Panc1 (cell line): ENCODE measurements around the gene CFAP210. TPM values are rescaled to one million over a fixed set of nuclear protein-coding genes. Genes with fewer than 3 reads are reported as not detected.

Experiments used
- ATAC-seq: fragments of 200-7000 bp; cut with Tn5 transposase; 2 replicates; pipeline ENCODE4 v1.9.1; 2020; ENCODE audit warnings: mild to moderate bottlenecking, moderate library complexity
- BruUV-seq: library from RNA; stranded (reverse); fragments of 400-500 nt; replicated peaks from 2 replicates; lab custom pipeline; 2021; lab: Mats Ljungman, UMichigan
- CTCF ChIA-PET: fragments of 300-600 bp; sonication (Branson Sonifier 250); formaldehyde crosslinking; loops from one replicate; lab custom pipeline; 2022; ENCODE audit warnings: antibody characterized with exemption; lab: Charles Lee
- POLR2A ChIA-PET: fragments of 300-600 bp; sonication (Branson Sonifier 250); formaldehyde crosslinking; loops from one replicate; lab custom pipeline; 2022; ENCODE audit warnings: antibody characterized with exemption; lab: Charles Lee
- DNase-seq: peaks from one replicate; pipeline ENCODE4 v3.0.0-alpha.2; 2010; ENCODE audit warnings: low read depth, low spot score
- H3K27ac ChIP-seq: 2 replicates; pipeline ENCODE4 v1.5.1; 2011; ENCODE audit warnings: mild to moderate bottlenecking, low read length, inconsistent platforms
- H3K27me3 ChIP-seq: fragments of 200-500 bp; sonication (Bioruptor generic); 2 replicates; pipeline ENCODE4 v1.6.0; 2014; ENCODE audit warnings: low read length, inconsistent platforms; ENCODE audit not compliant: control insufficient read depth, insufficient read depth
- H3K36me3 ChIP-seq: fragments of 200-500 bp; sonication (Bioruptor generic); 2 replicates; pipeline ENCODE4 v1.5.1; 2014; ENCODE audit warnings: inconsistent platforms, mild to moderate bottlenecking, low read length, moderate library complexity; ENCODE audit not compliant: control insufficient read depth, insufficient read depth
- H3K4me1 ChIP-seq: 2 replicates; pipeline ENCODE4 v1.5.1; 2011; ENCODE audit warnings: inconsistent platforms, mild to moderate bottlenecking, low read length, moderate library complexity; ENCODE audit not compliant: control insufficient read depth, insufficient read depth
- H3K4me3 ChIP-seq, 2 experiments: 2 replicates each; pipeline ENCODE4 v1.5.1; 2011 to 2012; ENCODE audit warnings: low read depth in 2 of 2, low read length in 2 of 2, mild to moderate bottlenecking in 2 of 2, inconsistent platforms in 1 of 2, moderate library complexity in 1 of 2
- H3K9me3 ChIP-seq: fragments of 200-500 bp; sonication (Bioruptor generic); 2 replicates; pipeline ENCODE4 v1.5.1; 2014; ENCODE audit warnings: low read depth, mild to moderate bottlenecking, inconsistent platforms, low read length, moderate library complexity; ENCODE audit not compliant: control insufficient read depth, insufficient read depth
- POLR2AphosphoS5 ChIP-seq: IDR thresholded peaks from 2 replicates; pipeline ENCODE4 v1.6.1; 2012; ENCODE audit warnings: mild to moderate bottlenecking, low read depth, low read length, moderate library complexity
- SIN3A ChIP-seq: IDR thresholded peaks from 2 replicates; pipeline ENCODE4 v1.6.1; 2012; ENCODE audit warnings: low read depth, mild to moderate bottlenecking, low read length, moderate library complexity, borderline replicate concordance; ENCODE audit not compliant: insufficient read depth
- TCF7L2 ChIP-seq: IDR thresholded peaks from 2 replicates; pipeline ENCODE4 v1.6.1; 2011; ENCODE audit warnings: mild to moderate bottlenecking, low read depth, low read length, inconsistent platforms
- in situ Hi-C: cut with HindIII; loops from 2 replicates; pipeline ENCODE4 v1.10.0; 2016; ENCODE audit warnings: low sequenced_read_pairs, low pct_unique_long_range_greater_than_20kb
- intact Hi-C: fragments of 100-400 bp; cut with micrococcal nuclease; formaldehyde crosslinking; loops from one replicate; pipeline ENCODE4 v1.10.0; 2022; ENCODE audit not compliant: unreplicated experiment
- total RNA-seq: library from RNA; stranded (reverse); gene quantifications from one replicate; pipeline ENCODE4 v1.2.1, GENCODE V29; 2021; ENCODE audit not compliant: unreplicated experiment
- TF ChIP-seq, protein P1 (sequence below), 2 experiments: IDR thresholded peaks; 2 replicates each; pipeline ENCODE4 v1.6.1; 2011 to 2012; ENCODE audit warnings: low read depth in 2 of 2, control low read depth in 1 of 2, low read length in 1 of 2, mild to moderate bottlenecking in 1 of 2, moderate library complexity in 1 of 2; ENCODE audit not compliant: insufficient read depth in 1 of 2
- TF ChIP-seq, protein P2 (sequence below): fragments of 450-650 bp; IDR thresholded peaks from 2 replicates; pipeline ENCODE4 v1.5.1; 2017; ENCODE audit warnings: mild to moderate bottlenecking

CFAP210 gene
- total RNA-seq, 1 experiment from 2014 or later, result 0.23 TPM

DNA sequence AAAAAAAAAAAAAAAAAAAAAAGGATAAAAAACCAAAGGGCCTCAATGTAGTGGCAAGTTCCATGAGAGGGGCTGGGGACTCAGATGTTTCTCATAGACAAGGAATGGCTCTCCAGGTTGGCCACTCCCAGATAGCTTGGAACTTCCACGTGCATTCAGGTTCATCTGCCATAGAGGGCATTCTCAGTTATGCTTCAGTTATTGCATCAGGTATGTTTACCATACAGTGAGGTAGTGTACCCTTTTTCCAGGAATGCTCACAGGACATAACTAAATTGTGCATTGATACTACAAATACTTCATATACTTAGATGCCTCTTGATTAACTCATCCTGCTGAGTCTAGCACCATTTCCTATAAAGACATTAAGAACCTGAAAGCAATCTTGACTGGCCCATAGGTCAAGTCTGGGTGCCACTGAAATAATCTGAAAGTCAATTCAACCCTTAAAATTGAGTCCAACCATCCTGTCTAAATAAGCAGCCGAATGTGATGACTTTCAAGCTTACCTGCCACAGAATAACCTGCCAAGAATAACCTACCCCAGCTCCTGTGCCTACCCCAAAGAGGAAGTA, 24.8 kb upstream of the CFAP210 start:
- Histone ChIP-seq H3K4me3 (no peak overlapping the region), H3K9me3 (no peaks in the 10 kb centered on the region), H3K27me3 (no peaks in the 10 kb centered on the region), H3K27ac (no peak overlapping the region), H3K36me3 (no peaks in the 10 kb centered on the region), H3K4me1 (peaks cover 14% of the 10 kb centered on the region; the same call in 1 of the 2 replicates)
- TF ChIP-seq, protein P1, sequence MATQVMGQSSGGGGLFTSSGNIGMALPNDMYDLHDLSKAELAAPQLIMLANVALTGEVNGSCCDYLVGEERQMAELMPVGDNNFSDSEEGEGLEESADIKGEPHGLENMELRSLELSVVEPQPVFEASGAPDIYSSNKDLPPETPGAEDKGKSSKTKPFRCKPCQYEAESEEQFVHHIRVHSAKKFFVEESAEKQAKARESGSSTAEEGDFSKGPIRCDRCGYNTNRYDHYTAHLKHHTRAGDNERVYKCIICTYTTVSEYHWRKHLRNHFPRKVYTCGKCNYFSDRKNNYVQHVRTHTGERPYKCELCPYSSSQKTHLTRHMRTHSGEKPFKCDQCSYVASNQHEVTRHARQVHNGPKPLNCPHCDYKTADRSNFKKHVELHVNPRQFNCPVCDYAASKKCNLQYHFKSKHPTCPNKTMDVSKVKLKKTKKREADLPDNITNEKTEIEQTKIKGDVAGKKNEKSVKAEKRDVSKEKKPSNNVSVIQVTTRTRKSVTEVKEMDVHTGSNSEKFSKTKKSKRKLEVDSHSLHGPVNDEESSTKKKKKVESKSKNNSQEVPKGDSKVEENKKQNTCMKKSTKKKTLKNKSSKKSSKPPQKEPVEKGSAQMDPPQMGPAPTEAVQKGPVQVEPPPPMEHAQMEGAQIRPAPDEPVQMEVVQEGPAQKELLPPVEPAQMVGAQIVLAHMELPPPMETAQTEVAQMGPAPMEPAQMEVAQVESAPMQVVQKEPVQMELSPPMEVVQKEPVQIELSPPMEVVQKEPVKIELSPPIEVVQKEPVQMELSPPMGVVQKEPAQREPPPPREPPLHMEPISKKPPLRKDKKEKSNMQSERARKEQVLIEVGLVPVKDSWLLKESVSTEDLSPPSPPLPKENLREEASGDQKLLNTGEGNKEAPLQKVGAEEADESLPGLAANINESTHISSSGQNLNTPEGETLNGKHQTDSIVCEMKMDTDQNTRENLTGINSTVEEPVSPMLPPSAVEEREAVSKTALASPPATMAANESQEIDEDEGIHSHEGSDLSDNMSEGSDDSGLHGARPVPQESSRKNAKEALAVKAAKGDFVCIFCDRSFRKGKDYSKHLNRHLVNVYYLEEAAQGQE (IDR thresholded peaks at IDR 0.05; ENCODE audit: insufficient read depth in 1 of 2, low read depth in 2 of 2, low read length in 1 of 2), result no peak
- no peak for TF ChIP-seq POLR2AphosphoS5
- no peak for TF ChIP-seq SIN3A
- no peak for TF ChIP-seq TCF7L2
- TF ChIP-seq, protein P2, sequence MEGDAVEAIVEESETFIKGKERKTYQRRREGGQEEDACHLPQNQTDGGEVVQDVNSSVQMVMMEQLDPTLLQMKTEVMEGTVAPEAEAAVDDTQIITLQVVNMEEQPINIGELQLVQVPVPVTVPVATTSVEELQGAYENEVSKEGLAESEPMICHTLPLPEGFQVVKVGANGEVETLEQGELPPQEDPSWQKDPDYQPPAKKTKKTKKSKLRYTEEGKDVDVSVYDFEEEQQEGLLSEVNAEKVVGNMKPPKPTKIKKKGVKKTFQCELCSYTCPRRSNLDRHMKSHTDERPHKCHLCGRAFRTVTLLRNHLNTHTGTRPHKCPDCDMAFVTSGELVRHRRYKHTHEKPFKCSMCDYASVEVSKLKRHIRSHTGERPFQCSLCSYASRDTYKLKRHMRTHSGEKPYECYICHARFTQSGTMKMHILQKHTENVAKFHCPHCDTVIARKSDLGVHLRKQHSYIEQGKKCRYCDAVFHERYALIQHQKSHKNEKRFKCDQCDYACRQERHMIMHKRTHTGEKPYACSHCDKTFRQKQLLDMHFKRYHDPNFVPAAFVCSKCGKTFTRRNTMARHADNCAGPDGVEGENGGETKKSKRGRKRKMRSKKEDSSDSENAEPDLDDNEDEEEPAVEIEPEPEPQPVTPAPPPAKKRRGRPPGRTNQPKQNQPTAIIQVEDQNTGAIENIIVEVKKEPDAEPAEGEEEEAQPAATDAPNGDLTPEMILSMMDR, result no peak
- no peak for DNase-seq
- intact Hi-C loops (no loop called here), in situ Hi-C loops (no loop called here)
- ATAC-seq, result no peak
- ChIA-PET POLR2A (no interaction called here), CTCF (no interaction called here)
- no TSS peak for BruUV-seq

DNA sequence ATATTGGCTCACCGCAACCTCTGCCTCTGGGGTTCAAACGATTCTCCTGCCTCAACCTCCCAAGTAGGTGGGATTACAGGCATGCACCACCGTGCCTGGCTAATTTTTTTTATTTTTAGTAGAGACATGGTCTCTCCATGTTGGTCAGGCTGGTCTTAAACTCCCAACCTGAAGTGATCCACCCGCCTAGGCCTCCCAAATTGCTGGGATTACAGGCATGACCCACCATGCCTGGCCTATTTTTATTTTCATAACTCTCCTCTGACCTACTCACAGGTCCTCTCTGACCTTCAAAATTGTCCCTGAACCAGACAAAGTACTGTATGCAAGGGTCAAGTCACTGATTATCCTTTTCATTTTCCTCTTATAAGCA, 23.5 kb upstream of the CFAP210 start:
- BruUV-seq, result no TSS peak
- Histone ChIP-seq H3K9me3 (no peaks in the 10 kb centered on the region), H3K36me3 (no peaks in the 10 kb centered on the region), H3K27ac (no peak overlapping the region), H3K27me3 (no peaks in the 10 kb centered on the region), H3K4me1 (peaks cover 14% of the 10 kb centered on the region; the same call in 1 of the 2 replicates), H3K4me3 (no peak overlapping the region)
- no peak for ATAC-seq
- DNase-seq, result no peak
- POLR2A ChIA-PET, result no interaction called here
- CTCF ChIA-PET, result no interaction called here
- intact Hi-C loops, result no loop called here
- TF ChIP-seq, protein P1 (IDR thresholded peaks at IDR 0.05; ENCODE audit: insufficient read depth in 1 of 2, low read depth in 2 of 2, low read length in 1 of 2), result no peak
- TF ChIP-seq POLR2AphosphoS5, result no peak
- no peak for TF ChIP-seq TCF7L2
- TF ChIP-seq, protein P2, result no peak
- no peak for TF ChIP-seq SIN3A
- in situ Hi-C loops, result no loop called here
